ENCODE measurements around the gene WDR7. TPM values are rescaled to one million over a fixed set of nuclear protein-coding genes. Genes with fewer than 3 reads are reported as not detected.

Gene WDR7
- total RNA-seq, 1 donor from 2014 or later, result 20.4 TPM

GRCh38 chr18:56722518-56722917 is 71.4 kb downstream of the WDR7 start:
- DNase-seq (ENCODE audit: low spot score), result no peak

- DNase-seq (ENCODE audit: low spot score), result no peak
Measured at GRCh38 chr18:56723068-56723467, 71.9 kb downstream of the WDR7 start.

GRCh38 chr18:56723706-56724105 is 72.5 kb downstream of the WDR7 start:
- DNase-seq (ENCODE audit: low spot score), result no peak

- DNase-seq (ENCODE audit: low spot score), result no peak
Measured at GRCh38 chr18:56726906-56727305, 75.7 kb downstream of the WDR7 start.

- no peak for DNase-seq (ENCODE audit: low spot score)
Measured at GRCh38 chr18:56727399-56727798, 76.2 kb downstream of the WDR7 start.

GRCh38 chr18:56728741-56729140 is 77.6 kb downstream of the WDR7 start:
- DNase-seq (ENCODE audit: low spot score), result no peak

GRCh38 chr18:56738184-56738583 is 87.0 kb downstream of the WDR7 start:
- DNase-seq (ENCODE audit: low spot score), result no peak

- no peak for DNase-seq (ENCODE audit: low spot score)
Measured at GRCh38 chr18:56739731-56740130, 88.6 kb downstream of the WDR7 start.

GRCh38 chr18:56740645-56741044 is 89.5 kb downstream of the WDR7 start:
- no peak for DNase-seq (ENCODE audit: low spot score)

- no peak for DNase-seq (ENCODE audit: low spot score)
Measured at GRCh38 chr18:56741685-56742084, 90.5 kb downstream of the WDR7 start.

- no peak for DNase-seq (ENCODE audit: low spot score)
Measured at GRCh38 chr18:56743115-56743514, 92.0 kb downstream of the WDR7 start.

- no peak for DNase-seq (ENCODE audit: low spot score)
Measured at GRCh38 chr18:56747032-56747658, 96.0 kb downstream of the WDR7 start.

GRCh38 chr18:56747857-56748256 is 96.7 kb downstream of the WDR7 start:
- DNase-seq (ENCODE audit: low spot score), result no peak

GRCh38 chr18:56748698-56749268 is 97.6 kb downstream of the WDR7 start:
- DNase-seq (ENCODE audit: low spot score), result no peak

- DNase-seq (ENCODE audit: low spot score), result no peak
Measured at GRCh38 chr18:56756966-56757365, 105.8 kb downstream of the WDR7 start.

GRCh38 chr18:56770097-56770496 is 118.9 kb downstream of the WDR7 start:
- DNase-seq (ENCODE audit: low spot score), result no peak

- no peak for DNase-seq (ENCODE audit: low spot score)
Measured at GRCh38 chr18:56770873-56771272, 119.7 kb downstream of the WDR7 start.

- no peak for DNase-seq (ENCODE audit: low spot score)
Measured at GRCh38 chr18:56775701-56776100, 124.5 kb downstream of the WDR7 start.

- DNase-seq (ENCODE audit: low spot score), result no peak
Measured at GRCh38 chr18:56787390-56787789, 136.2 kb downstream of the WDR7 start.

GRCh38 chr18:56789004-56789888 is 138.1 kb downstream of the WDR7 start:
- no peak for DNase-seq (ENCODE audit: low spot score)

- no peak for DNase-seq (ENCODE audit: low spot score)
Measured at GRCh38 chr18:56789889-56790180, 138.7 kb downstream of the WDR7 start.

- DNase-seq (ENCODE audit: low spot score), result no peak
Measured at GRCh38 chr18:56795381-56795780, 144.2 kb downstream of the WDR7 start.

- DNase-seq (ENCODE audit: low spot score), result no peak
Measured at GRCh38 chr18:56799756-56800155, 148.6 kb downstream of the WDR7 start.
